ENCODE measurements around the gene GABRG3.

- TF ChIP-seq CTCF (IDR thresholded peaks at IDR 0.05; ENCODE audit: insufficient read depth, low read length), result no peak
- no peak for TF ChIP-seq REST (IDR thresholded peaks at IDR 0.05; ENCODE audit: insufficient replicate concordance, low read depth)
- no peak for TF ChIP-seq SPI1 (IDR thresholded peaks at IDR 0.05; ENCODE audit: borderline replicate concordance, low read depth)
- no peak for TF ChIP-seq POLR2AphosphoS5 (IDR thresholded peaks at IDR 0.05; ENCODE audit: low read depth)
Observed at GRCh38 chr15:27123291-27123690, 152.3 kb downstream of the GABRG3 start.

Measured in HL-60 (cell line).